Panc1 (cell line): ENCODE measurements around the gene CCDC171. TPM values are rescaled to one million over a fixed set of nuclear protein-coding genes. Genes with fewer than 3 reads are reported as not detected.

Source experiments
- ATAC-seq: fragments of 200-7000 bp; cut with Tn5 transposase; 2 replicates; pipeline ENCODE4 v1.9.1; 2020; ENCODE audit warnings: mild to moderate bottlenecking, moderate library complexity
- BruUV-seq: library from RNA; stranded (reverse); fragments of 400-500 nt; replicated peaks from 2 replicates; lab custom pipeline; 2021; lab: Mats Ljungman, UMichigan
- CTCF ChIA-PET: fragments of 300-600 bp; sonication (Branson Sonifier 250); formaldehyde crosslinking; loops from one replicate; lab custom pipeline; 2022; ENCODE audit warnings: antibody characterized with exemption; lab: Charles Lee
- POLR2A ChIA-PET: fragments of 300-600 bp; sonication (Branson Sonifier 250); formaldehyde crosslinking; loops from one replicate; lab custom pipeline; 2022; ENCODE audit warnings: antibody characterized with exemption; lab: Charles Lee
- DNase-seq: peaks from one replicate; pipeline ENCODE4 v3.0.0-alpha.2; 2010; ENCODE audit warnings: low read depth, low spot score
- H3K27ac ChIP-seq: 2 replicates; pipeline ENCODE4 v1.5.1; 2011; ENCODE audit warnings: mild to moderate bottlenecking, low read length, inconsistent platforms
- H3K27me3 ChIP-seq: fragments of 200-500 bp; sonication (Bioruptor generic); 2 replicates; pipeline ENCODE4 v1.6.0; 2014; ENCODE audit warnings: low read length, inconsistent platforms; ENCODE audit not compliant: control insufficient read depth, insufficient read depth
- H3K36me3 ChIP-seq: fragments of 200-500 bp; sonication (Bioruptor generic); 2 replicates; pipeline ENCODE4 v1.5.1; 2014; ENCODE audit warnings: inconsistent platforms, mild to moderate bottlenecking, low read length, moderate library complexity; ENCODE audit not compliant: control insufficient read depth, insufficient read depth
- H3K4me1 ChIP-seq: 2 replicates; pipeline ENCODE4 v1.5.1; 2011; ENCODE audit warnings: inconsistent platforms, mild to moderate bottlenecking, low read length, moderate library complexity; ENCODE audit not compliant: control insufficient read depth, insufficient read depth
- H3K4me3 ChIP-seq, 2 experiments: 2 replicates each; pipeline ENCODE4 v1.5.1; 2011 to 2012; ENCODE audit warnings: low read depth in 2 of 2, low read length in 2 of 2, mild to moderate bottlenecking in 2 of 2, inconsistent platforms in 1 of 2, moderate library complexity in 1 of 2
- H3K9me3 ChIP-seq: fragments of 200-500 bp; sonication (Bioruptor generic); 2 replicates; pipeline ENCODE4 v1.5.1; 2014; ENCODE audit warnings: low read depth, mild to moderate bottlenecking, inconsistent platforms, low read length, moderate library complexity; ENCODE audit not compliant: control insufficient read depth, insufficient read depth
- CTCF ChIP-seq: fragments of 450-650 bp; IDR thresholded peaks from 2 replicates; pipeline ENCODE4 v1.5.1; 2017; ENCODE audit warnings: mild to moderate bottlenecking
- POLR2AphosphoS5 ChIP-seq: IDR thresholded peaks from 2 replicates; pipeline ENCODE4 v1.6.1; 2012; ENCODE audit warnings: mild to moderate bottlenecking, low read depth, low read length, moderate library complexity
- SIN3A ChIP-seq: IDR thresholded peaks from 2 replicates; pipeline ENCODE4 v1.6.1; 2012; ENCODE audit warnings: low read depth, mild to moderate bottlenecking, low read length, moderate library complexity, borderline replicate concordance; ENCODE audit not compliant: insufficient read depth
- TCF7L2 ChIP-seq: IDR thresholded peaks from 2 replicates; pipeline ENCODE4 v1.6.1; 2011; ENCODE audit warnings: mild to moderate bottlenecking, low read depth, low read length, inconsistent platforms
- in situ Hi-C: cut with HindIII; loops from 2 replicates; pipeline ENCODE4 v1.10.0; 2016; ENCODE audit warnings: low sequenced_read_pairs, low pct_unique_long_range_greater_than_20kb
- intact Hi-C: fragments of 100-400 bp; cut with micrococcal nuclease; formaldehyde crosslinking; loops from one replicate; pipeline ENCODE4 v1.10.0; 2022; ENCODE audit not compliant: unreplicated experiment
- total RNA-seq: library from RNA; stranded (reverse); gene quantifications from one replicate; pipeline ENCODE4 v1.2.1, GENCODE V29; 2021; ENCODE audit not compliant: unreplicated experiment
- TF ChIP-seq, protein P1 (sequence below), 2 experiments: IDR thresholded peaks; 2 replicates each; pipeline ENCODE4 v1.6.1; 2011 to 2012; ENCODE audit warnings: low read depth in 2 of 2, control low read depth in 1 of 2, low read length in 1 of 2, mild to moderate bottlenecking in 1 of 2, moderate library complexity in 1 of 2; ENCODE audit not compliant: insufficient read depth in 1 of 2

Gene CCDC171
- total RNA-seq, 1 experiment from 2014 or later: 1.5 TPM

DNA sequence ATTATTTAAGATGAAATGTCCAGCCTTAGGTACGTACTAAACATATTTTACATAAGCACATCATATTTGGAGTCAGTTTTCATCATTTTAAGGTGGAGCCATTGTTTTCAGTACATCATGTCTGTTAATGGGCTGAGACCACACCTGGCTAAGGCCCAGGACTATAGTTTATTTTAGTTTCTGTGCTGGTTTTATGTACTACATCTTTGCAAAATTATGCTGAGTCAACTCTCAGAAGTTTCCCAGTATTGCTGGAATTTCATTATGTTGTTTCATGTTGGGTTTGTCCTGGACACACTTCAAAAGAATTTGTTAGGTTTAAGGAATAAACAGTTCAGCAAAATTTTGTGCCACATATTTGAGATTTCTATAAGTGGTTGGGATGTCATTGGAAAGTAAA is 171.2 kb downstream of the CCDC171 start:
- CTCF ChIA-PET: no interaction called here
- in situ Hi-C loops: no loop called here
- no TSS peak for BruUV-seq

DNA sequence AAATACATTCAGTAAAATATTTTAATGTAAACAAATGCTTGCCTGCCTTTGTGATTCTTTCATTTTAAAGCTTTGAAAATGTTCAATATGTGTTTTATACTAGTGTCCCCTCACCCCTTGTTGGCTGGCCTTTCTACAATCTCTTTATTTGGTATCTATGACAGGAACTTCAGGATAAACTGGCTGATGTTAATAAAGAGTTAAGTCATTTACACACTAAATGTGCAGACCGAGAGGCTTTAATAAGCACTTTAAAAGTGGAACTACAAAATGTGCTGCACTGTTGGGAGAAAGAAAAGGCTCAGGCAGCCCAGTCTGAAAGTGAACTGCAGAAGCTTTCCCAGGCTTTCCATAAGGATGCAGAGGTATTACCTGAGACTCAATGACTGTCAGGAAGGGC is 171.8 kb downstream of the CCDC171 start:
- no peaks in the 10 kb centered on the region for H3K27me3 ChIP-seq
- no TSS peak for BruUV-seq
- H3K27ac ChIP-seq: no peak overlapping the region
- ATAC-seq (no peak), DNase-seq (no peak)
- POLR2A ChIA-PET: interaction anchor here (0.6 kb wide), 1 partner anchor 109 kb away, joined by 5 read pairs; no protein-coding TSS in a partner anchor
- CTCF ChIA-PET: no interaction called here
- H3K4me3 ChIP-seq: no peak overlapping the region
- no peaks in the 10 kb centered on the region for H3K4me1 ChIP-seq
- in situ Hi-C loops (no loop called here), intact Hi-C loops (loop anchor here (10.0 kb wide), 1 partner anchor 60 kb away; no protein-coding TSS in a partner anchor)
- no peaks in the 10 kb centered on the region for H3K36me3 ChIP-seq
- TF ChIP-seq, protein P1, sequence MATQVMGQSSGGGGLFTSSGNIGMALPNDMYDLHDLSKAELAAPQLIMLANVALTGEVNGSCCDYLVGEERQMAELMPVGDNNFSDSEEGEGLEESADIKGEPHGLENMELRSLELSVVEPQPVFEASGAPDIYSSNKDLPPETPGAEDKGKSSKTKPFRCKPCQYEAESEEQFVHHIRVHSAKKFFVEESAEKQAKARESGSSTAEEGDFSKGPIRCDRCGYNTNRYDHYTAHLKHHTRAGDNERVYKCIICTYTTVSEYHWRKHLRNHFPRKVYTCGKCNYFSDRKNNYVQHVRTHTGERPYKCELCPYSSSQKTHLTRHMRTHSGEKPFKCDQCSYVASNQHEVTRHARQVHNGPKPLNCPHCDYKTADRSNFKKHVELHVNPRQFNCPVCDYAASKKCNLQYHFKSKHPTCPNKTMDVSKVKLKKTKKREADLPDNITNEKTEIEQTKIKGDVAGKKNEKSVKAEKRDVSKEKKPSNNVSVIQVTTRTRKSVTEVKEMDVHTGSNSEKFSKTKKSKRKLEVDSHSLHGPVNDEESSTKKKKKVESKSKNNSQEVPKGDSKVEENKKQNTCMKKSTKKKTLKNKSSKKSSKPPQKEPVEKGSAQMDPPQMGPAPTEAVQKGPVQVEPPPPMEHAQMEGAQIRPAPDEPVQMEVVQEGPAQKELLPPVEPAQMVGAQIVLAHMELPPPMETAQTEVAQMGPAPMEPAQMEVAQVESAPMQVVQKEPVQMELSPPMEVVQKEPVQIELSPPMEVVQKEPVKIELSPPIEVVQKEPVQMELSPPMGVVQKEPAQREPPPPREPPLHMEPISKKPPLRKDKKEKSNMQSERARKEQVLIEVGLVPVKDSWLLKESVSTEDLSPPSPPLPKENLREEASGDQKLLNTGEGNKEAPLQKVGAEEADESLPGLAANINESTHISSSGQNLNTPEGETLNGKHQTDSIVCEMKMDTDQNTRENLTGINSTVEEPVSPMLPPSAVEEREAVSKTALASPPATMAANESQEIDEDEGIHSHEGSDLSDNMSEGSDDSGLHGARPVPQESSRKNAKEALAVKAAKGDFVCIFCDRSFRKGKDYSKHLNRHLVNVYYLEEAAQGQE (IDR thresholded peaks at IDR 0.05; ENCODE audit: insufficient read depth in 1 of 2, low read depth in 2 of 2, low read length in 1 of 2): no peak
- TF ChIP-seq TCF7L2 (no peak), POLR2AphosphoS5 (no peak), SIN3A (no peak), CTCF (no peak)
- no peaks in the 10 kb centered on the region for H3K9me3 ChIP-seq

More for the DNA sequence above, 171.2 kb downstream of the CCDC171 start:
- ATAC-seq (no peak), DNase-seq (no peak)
- no peaks in the 10 kb centered on the region for H3K4me1 ChIP-seq
- no peak for TF ChIP-seq TCF7L2
- TF ChIP-seq CTCF: no peak
- no peak for TF ChIP-seq SIN3A
- TF ChIP-seq, protein P1 (IDR thresholded peaks at IDR 0.05; ENCODE audit: insufficient read depth in 1 of 2, low read depth in 2 of 2, low read length in 1 of 2): no peak
- no peak for TF ChIP-seq POLR2AphosphoS5
- intact Hi-C loops: loop anchor here (10.0 kb wide), 1 partner anchor 61 kb away; no protein-coding TSS in a partner anchor
- H3K27ac ChIP-seq: no peak overlapping the region
- POLR2A ChIA-PET: no interaction called here
- no peak overlapping the region for H3K4me3 ChIP-seq
- no peaks in the 10 kb centered on the region for H3K9me3 ChIP-seq
- H3K36me3 ChIP-seq: no peaks in the 10 kb centered on the region
- no peaks in the 10 kb centered on the region for H3K27me3 ChIP-seq
